DOHH2 (cell line): ENCODE data around the gene LRRC32.

Experiments
- H3F3A ChIP-seq: fragments of 200-600 bp; sonication (generic), shearing (Covaris generic); 2 replicates; pipeline ENCODE4 v1.6.0; 2016; ENCODE audit warnings: antibody characterized with exemption, mild to moderate bottlenecking; ENCODE audit not compliant: control insufficient read depth, insufficient read depth
- H3K27ac ChIP-seq: fragments of 200-600 bp; sonication (generic); 2 replicates; pipeline ENCODE4 v1.5.1; 2014; ENCODE audit warnings: low read depth, mild to moderate bottlenecking, low read length, moderate library complexity
- H3K27me3 ChIP-seq: fragments of 200-600 bp; sonication (generic); 2 replicates; pipeline ENCODE4 v1.6.1; 2014; ENCODE audit warnings: mild to moderate bottlenecking, low read length, mixed read lengths; ENCODE audit not compliant: control insufficient read depth
- H3K36me3 ChIP-seq: fragments of 200-600 bp; sonication (generic); 2 replicates; pipeline ENCODE4 v1.6.1; 2014; ENCODE audit warnings: mild to moderate bottlenecking, low read length, moderate library complexity, mixed read lengths; ENCODE audit not compliant: control insufficient read depth
- H3K4me1 ChIP-seq: fragments of 200-600 bp; sonication (generic); 2 replicates; pipeline ENCODE4 v1.6.1; 2014; ENCODE audit warnings: mild to moderate bottlenecking, low read length, mixed read lengths; ENCODE audit not compliant: control insufficient read depth
- H3K4me2 ChIP-seq: fragments of 200-600 bp; sonication (generic); 2 replicates; pipeline ENCODE4 v1.6.0; 2014; ENCODE audit warnings: mild to moderate bottlenecking, low read length, moderate library complexity
- H3K4me3 ChIP-seq: fragments of 200-600 bp; sonication (generic); 2 replicates; pipeline ENCODE4 v1.5.1; 2014; ENCODE audit warnings: mild to moderate bottlenecking, low read length, mixed read lengths
- H3K79me2 ChIP-seq: fragments of 200-600 bp; sonication (generic); 2 replicates; pipeline ENCODE4 v1.6.1; 2014; ENCODE audit warnings: mild to moderate bottlenecking, low read length, mixed read lengths; ENCODE audit not compliant: control insufficient read depth
- H3K9me2 ChIP-seq: fragments of 200-600 bp; sonication (generic); replicated peaks from 2 replicates; pipeline ENCODE4 v1.6.1; 2014; ENCODE audit warnings: mild to moderate bottlenecking, low read length, mixed read lengths; ENCODE audit not compliant: control insufficient read depth
- H3K9me3 ChIP-seq: fragments of 200-600 bp; sonication (generic); 2 replicates; pipeline ENCODE4 v1.6.1; 2014; ENCODE audit warnings: antibody characterized with exemption, low read length, mixed read lengths; ENCODE audit not compliant: control insufficient read depth, insufficient read depth
- H4K20me1 ChIP-seq: fragments of 200-600 bp; sonication (generic); 2 replicates; pipeline ENCODE4 v1.6.0; 2014; ENCODE audit warnings: low read depth, mild to moderate bottlenecking, antibody characterized with exemption, low read length, moderate library complexity; ENCODE audit not compliant: control insufficient read depth, insufficient read depth
- CTCF ChIP-seq: fragments of 200-600 bp; sonication (generic); IDR thresholded peaks from one replicate; pipeline ENCODE4 v1.5.1; 2014; ENCODE audit warnings: antibody characterized with exemption, mild to moderate bottlenecking, low read depth, low read length; ENCODE audit not compliant: poor library complexity, severe bottlenecking
- EZH2phosphoT487 ChIP-seq: fragments of 200-600 bp; sonication (generic); IDR thresholded peaks from 2 replicates; pipeline ENCODE4 v1.6.1; 2017; ENCODE audit warnings: borderline replicate concordance, mild to moderate bottlenecking, antibody characterized with exemption, low read length, moderate library complexity, mixed read lengths

LRRC32 gene

GRCh38 chr11:76713499-76713898, 43.0 kb upstream of the LRRC32 start:
- H3K9me3 ChIP-seq, result no peaks in the 10 kb centered on the region
- H3F3A ChIP-seq, result no peaks in the 10 kb centered on the region
- no peaks in the 10 kb centered on the region for H4K20me1 ChIP-seq
- no peaks in the 10 kb centered on the region for H3K36me3 ChIP-seq
- TF ChIP-seq EZH2phosphoT487, result no peak
- no peak overlapping the region for H3K4me3 ChIP-seq
- no peak overlapping the region for H3K4me2 ChIP-seq
- no peaks in the 10 kb centered on the region for H3K4me1 ChIP-seq
- no peaks in the 10 kb centered on the region for H3K27me3 ChIP-seq
- no peaks in the 10 kb centered on the region for H3K79me2 ChIP-seq
- H3K27ac ChIP-seq, result no peak overlapping the region
- no peaks in the 10 kb centered on the region for H3K9me2 ChIP-seq

DNA sequence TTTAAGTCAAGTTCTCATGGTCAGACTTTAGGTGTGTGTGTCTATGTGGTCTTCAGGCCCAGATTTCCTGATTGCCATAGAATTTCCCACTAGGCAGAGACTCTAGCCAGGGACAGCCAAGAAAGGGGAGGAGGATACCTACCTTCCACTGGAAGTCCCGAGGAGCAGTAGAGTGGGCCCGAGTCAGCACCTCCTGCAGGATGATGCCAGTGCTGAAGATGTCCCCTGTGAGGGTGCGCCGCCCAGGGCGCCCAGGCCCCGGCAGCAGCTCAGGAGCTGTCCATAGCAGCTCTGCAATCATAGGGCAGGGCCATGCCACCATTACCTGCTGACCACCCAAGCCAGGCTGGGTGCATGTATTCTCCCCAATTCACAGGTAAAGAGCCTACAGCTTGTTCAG, 41.6 kb upstream of the LRRC32 start:
- Histone ChIP-seq H3K9me2 (no peaks in the 10 kb centered on the region), H4K20me1 (no peaks in the 10 kb centered on the region), H3K9me3 (no peaks in the 10 kb centered on the region), H3K79me2 (no peaks in the 10 kb centered on the region), H3K4me2 (no peak overlapping the region), H3K27ac (no peak overlapping the region), H3F3A (no peaks in the 10 kb centered on the region), H3K4me1 (no peaks in the 10 kb centered on the region), H3K36me3 (no peaks in the 10 kb centered on the region), H3K27me3 (no peaks in the 10 kb centered on the region), H3K4me3 (no peak overlapping the region)
- TF ChIP-seq CTCF, result no peak
- no peak for TF ChIP-seq EZH2phosphoT487

GRCh38 chr11:76709756-76710155, 39.2 kb upstream of the LRRC32 start:
- Histone ChIP-seq H3K4me1 (no peaks in the 10 kb centered on the region), H3K36me3 (no peaks in the 10 kb centered on the region), H3K79me2 (no peaks in the 10 kb centered on the region), H4K20me1 (no peaks in the 10 kb centered on the region), H3K27ac (no peak overlapping the region), H3K27me3 (no peaks in the 10 kb centered on the region), H3K9me2 (no peaks in the 10 kb centered on the region), H3K4me2 (no peak overlapping the region), H3K9me3 (0 out of 2 replicates have a peak, but pooled peaks cover 4% of the 10 kb centered on the region), H3K4me3 (no peak overlapping the region), H3F3A (no peaks in the 10 kb centered on the region)
- no peak for TF ChIP-seq CTCF
- no peak for TF ChIP-seq EZH2phosphoT487

DNA sequence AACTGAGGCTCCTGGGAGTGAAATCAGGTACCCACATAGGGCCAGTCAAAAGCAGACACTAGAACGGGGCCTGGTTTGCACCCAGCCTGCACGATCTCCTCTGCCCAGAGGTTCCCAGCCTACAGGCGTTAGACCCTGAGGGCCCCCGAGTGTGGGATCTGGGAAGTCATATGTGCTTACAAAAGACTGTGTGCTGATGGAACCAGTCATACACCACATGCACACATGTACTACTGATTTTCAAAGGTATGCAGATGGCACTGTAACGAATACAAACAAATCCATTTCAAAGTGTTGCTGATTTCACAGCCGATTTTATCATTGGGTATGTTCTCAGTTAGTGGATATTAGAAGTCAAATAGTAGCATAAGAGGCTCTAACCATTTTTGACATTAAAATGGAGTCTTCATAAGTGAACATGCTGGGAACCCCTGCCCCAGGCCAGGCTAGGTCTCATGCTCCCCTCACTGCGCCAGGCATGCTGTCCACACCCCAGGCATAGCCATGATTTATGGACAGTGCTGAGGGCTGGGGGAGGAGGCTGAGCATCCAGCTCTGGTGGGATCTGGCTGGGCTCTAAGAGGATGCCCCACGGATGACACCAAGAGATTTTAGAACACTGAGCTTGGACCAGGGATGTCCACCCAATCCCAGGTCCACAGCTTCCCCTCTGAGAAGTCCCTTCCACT, 38.6 kb upstream of the LRRC32 start:
- H3K36me3 ChIP-seq, result no peaks in the 10 kb centered on the region
- no peak overlapping the region for H3K27ac ChIP-seq
- H3K79me2 ChIP-seq, result no peaks in the 10 kb centered on the region
- H3K27me3 ChIP-seq, result peaks cover 3% of the 10 kb centered on the region; the same call in 1 of the 2 replicates
- H3K9me2 ChIP-seq, result no peaks in the 10 kb centered on the region
- no peaks in the 10 kb centered on the region for H3K4me1 ChIP-seq
- H3K9me3 ChIP-seq, result 0 out of 2 replicates have a peak, but pooled peaks cover 4% of the 10 kb centered on the region
- TF ChIP-seq EZH2phosphoT487 (no peak), CTCF (no peak)
- H3F3A ChIP-seq, result no peaks in the 10 kb centered on the region
- H4K20me1 ChIP-seq, result no peaks in the 10 kb centered on the region
- H3K4me3 ChIP-seq, result no peak overlapping the region
- no peak overlapping the region for H3K4me2 ChIP-seq
